HG03565 (cell line): ENCODE measurements around the gene SLC17A4.

Experiments
- ATAC-seq: cut with Tn5 transposase; IDR thresholded peaks from one replicate; pipeline ENCODE4 v1.9.1; 2021; ENCODE audit warnings: mild to moderate bottlenecking, moderate library complexity; ENCODE audit not compliant: unreplicated experiment

Gene SLC17A4, protein sequence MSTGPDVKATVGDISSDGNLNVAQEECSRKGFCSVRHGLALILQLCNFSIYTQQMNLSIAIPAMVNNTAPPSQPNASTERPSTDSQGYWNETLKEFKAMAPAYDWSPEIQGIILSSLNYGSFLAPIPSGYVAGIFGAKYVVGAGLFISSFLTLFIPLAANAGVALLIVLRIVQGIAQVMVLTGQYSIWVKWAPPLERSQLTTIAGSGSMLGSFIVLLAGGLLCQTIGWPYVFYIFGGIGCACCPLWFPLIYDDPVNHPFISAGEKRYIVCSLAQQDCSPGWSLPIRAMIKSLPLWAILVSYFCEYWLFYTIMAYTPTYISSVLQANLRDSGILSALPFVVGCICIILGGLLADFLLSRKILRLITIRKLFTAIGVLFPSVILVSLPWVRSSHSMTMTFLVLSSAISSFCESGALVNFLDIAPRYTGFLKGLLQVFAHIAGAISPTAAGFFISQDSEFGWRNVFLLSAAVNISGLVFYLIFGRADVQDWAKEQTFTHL

GRCh38 chr6:25754535-25754934 is at the start of gene SLC17A4:
TSS of gene SLC17A4 (plus strand) at chr6:25754742. CDS start at chr6:25761963, 7,221 bp downstream.
- no peak for ATAC-seq

- ATAC-seq: no peak
Observed at GRCh38 chr6:25706314-25707014, 48.1 kb upstream of the SLC17A4 start.

- ATAC-seq: no peak
Observed at GRCh38 chr6:25709761-25710160, 44.8 kb upstream of the SLC17A4 start.

DNA sequence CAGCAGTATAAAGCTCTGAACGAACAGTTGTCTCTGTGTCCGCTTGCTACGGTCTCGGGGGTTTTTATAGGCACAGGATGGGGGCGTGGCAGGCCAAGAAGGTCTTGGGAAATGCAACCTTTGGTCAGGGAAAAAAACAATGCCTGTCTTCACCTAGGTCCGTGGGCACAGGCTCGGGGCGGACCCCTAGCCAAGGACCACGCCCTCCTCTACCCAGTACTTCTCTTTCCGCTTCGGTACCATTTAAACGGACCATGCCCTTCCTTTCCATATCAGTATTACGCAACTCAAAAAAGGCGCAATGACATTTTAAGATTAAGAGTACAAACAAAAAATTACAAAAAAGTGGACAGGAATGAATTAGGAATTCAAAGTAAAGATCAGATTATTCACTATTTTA is 44.3 kb upstream of the SLC17A4 start:
- no peak for ATAC-seq

- no peak for ATAC-seq
Observed at GRCh38 chr6:25713824-25714223, 40.7 kb upstream of the SLC17A4 start.

GRCh38 chr6:25714765-25715164 is 39.8 kb upstream of the SLC17A4 start:
- no peak for ATAC-seq

DNA sequence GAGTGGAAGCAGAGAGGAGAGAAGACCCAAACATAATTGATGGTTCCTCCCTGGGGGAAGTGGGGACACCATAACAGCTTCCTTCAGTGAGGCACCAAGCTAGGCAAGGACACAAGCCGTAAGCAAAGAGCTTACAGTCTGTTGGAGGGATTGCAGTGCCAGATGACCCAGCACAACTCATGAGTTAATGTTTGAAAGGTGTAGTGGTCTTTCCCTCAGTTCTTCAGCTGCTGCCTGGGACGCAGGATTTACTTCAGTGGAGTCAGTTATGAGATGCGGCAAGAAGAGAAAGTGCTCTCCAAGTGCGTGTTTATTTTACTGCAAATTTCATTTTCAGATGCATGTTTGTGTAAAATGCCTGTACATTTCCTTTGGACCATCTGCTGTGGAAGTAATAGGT is 38.7 kb upstream of the SLC17A4 start:
- ATAC-seq: no peak

DNA sequence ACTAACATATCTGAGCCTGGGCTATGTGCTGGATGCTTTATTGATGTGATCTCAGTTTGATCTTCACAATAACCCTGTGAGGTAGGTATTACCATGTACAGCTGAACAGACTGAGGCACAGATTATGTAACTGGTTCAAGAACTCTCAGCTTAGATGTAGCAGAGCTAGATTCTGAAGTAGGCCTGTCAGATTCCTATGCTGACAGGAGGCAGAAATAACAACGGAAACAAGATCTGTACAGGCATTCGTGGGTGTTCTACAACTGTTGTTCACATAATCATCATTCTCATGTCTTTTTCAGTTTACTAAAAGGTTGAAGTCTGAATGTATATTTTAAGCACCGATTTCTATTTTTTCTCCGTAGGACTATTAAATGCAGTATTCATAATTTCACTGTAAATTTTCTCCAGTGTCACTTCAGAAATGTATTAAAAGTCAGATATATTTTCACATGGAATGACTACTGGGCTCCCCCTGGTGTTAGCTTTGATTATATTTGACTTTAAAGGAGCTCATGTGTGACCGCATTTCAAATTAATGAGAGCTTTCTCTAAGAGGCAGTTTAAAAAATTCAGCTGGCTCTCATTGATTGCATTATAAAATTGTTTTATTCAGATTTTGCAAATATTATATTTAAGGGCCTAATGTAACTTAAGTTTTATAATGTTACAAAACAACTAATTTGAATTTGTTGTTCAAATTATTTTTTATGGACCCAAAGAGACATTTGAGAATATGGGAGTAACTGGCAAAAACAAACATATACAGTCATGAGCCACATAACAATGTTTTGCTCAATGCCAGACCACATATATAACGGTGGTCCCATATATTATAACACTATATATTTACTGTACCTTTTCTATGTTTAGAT is 36.4 kb upstream of the SLC17A4 start:
- ATAC-seq: no peak

GRCh38 chr6:25726122-25726911 is 28.2 kb upstream of the SLC17A4 start:
- ATAC-seq: no peak

GRCh38 chr6:25727028-25727427 is 27.5 kb upstream of the SLC17A4 start:
- no peak for ATAC-seq

DNA sequence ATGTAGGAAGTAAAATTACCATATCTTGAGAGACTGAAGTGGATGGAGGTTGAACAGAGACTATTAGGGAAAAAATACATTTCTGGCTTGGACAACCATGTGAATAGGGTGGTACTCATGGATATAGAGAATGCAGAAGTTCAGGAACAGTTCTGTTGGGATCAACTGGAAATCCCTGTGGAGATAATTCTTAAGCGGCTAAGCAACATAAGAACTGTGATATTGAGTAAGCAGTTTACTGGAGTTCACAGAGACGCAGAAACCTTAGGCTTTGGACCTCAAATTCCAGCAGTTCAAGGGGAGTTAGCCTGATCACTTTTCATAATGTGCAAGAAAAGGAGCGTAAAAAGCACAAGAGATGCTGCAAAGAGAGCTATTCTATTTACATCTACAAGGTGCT is 23.6 kb upstream of the SLC17A4 start:
- no peak for ATAC-seq

DNA sequence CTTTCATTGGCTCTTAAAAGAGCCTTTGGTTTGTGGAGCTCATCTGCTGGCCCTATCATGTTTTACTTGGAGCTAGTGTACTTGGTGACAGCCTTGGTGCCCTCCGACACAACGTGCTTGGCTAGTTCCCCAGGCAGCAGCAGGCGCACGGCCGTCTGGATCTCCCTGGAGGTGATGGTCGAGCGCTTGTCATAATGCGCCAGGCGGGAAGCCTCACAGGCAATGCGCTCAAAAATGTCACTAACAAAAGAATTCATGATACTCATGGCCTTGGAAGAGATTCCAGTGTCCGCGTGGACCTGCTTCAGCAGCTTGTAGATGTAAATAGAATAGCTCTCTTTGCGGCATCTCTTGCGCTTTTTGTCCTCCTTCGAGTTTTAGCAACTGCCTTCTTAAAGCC is 22.8 kb upstream of the SLC17A4 start:
- no peak for ATAC-seq

- ATAC-seq: no peak
Observed at GRCh38 chr6:25732468-25733198, 21.9 kb upstream of the SLC17A4 start.

DNA sequence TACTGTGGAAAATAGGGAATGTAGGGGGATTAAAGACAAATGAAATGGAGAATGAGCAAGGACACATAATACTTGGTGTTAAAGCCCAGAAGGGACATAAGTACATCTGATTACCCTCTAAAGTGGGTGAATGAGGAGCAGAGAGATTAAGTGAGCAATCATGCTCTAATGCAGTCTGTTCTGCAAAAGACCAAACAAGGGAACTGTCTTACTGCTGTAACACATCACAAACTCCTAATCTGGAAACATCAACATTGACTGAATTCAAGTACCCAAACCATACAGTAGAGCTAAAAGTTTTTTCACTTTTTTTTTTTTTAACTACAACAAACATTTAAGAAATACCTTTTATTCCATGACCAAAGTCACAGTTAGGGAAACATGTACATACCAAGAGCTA is 19.3 kb upstream of the SLC17A4 start:
- ATAC-seq: no peak

GRCh38 chr6:25743868-25744267 is 10.7 kb upstream of the SLC17A4 start:
- ATAC-seq: no peak

GRCh38 chr6:25745836-25746235 is 8.7 kb upstream of the SLC17A4 start:
- no peak for ATAC-seq

DNA sequence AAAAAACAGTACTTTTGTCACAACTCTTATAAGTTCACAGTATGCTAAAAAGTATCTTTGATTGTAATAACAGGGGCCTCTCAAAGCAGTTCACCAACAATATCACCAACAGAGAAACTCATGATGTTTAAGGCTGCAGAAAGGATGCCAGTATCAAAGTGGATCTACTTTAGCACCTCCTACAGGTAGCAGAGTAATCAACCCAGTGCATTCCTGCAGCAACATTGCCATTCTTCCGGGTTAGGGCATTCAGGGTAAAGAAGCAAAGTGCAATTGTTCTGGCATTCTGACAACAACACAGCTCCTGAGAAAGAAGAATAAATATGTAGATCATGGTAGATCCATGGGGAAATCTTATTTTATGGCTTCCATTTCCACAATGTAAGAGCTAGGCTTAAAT is 7.6 kb upstream of the SLC17A4 start:
- no peak for ATAC-seq

DNA sequence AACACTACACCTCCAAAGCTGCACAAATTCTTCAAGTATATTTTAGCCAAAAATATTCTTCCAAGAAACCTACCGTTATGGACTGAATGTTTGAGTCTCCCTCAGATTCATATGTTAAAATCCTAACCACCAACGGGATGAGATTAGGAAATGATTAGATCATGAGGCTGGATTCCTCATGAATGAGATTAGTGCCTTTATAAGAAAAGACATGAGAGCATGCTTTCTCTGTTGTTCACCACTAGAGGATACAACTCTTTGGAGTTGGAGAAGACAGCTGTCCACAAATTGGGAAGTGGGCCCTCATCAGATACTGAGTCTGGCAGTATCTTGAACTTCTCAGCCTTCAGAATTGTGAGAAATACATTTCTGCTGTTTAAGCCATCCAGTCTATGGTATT is 7.1 kb upstream of the SLC17A4 start:
- ATAC-seq: no peak

- ATAC-seq: no peak
Observed at GRCh38 chr6:25748049-25748448, 6.5 kb upstream of the SLC17A4 start.
